ENCODE data around the gene CMIP. TPM values are rescaled to one million over a fixed set of nuclear protein-coding genes. Genes with fewer than 3 reads are reported as not detected.
A peak's percentile ranks its signal among the peaks of the same experiment; 100 is the strongest.

CMIP gene
- total and polyA plus RNA-seq, 10 of the 15 experiments (the other 5 are each of a cell fraction or from before 2014, with no cell fraction given), result 1.2 to 43.2 (median 4.4) TPM

DNA sequence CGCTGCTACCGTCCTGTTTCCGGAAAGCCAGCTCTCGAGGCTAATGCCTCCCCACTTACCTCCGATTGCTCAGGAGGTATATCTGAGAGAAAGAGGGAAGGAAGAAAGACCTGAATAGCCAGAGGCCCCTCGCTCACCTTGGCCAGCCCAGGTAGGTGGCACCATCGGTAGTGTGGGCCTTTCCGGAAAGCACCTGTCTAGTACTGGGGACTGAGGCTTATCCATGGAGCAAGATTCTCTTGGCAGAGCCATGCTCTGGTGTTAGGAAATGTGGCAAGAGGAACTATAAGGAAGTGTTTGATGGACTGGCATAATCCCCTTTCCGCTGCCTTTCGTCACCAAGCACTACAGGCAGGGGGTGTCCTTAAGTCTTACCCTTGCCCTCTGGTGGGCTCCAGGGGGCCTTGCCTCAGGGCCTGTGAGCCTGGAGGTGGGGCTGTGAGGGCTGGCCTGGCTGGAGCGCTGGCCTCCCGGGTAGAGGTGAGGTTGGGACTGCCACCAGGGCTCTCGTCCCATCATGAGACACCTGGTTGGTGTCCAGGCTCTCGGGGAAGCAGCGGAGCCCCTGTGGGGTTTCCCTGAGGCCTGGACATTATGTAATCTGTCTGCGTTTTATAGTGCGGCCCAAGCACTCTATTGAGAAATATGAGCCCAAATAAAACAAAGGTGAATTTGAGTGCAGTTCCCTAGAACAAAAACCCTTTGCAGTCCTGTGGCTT, 2.9 kb downstream of the CMIP start:
- Histone ChIP-seq H3K9ac (ENCODE audit: control insufficient read depth, insufficient read depth, low read length) (peak overlapping the region; percentile 40), H3K4me2 (ENCODE audit: control insufficient read depth, insufficient read depth) (peak overlapping the region; percentile 89), H3K4me3 (peak overlapping the region; percentile 100), H3K9me3 (replicated peaks; ENCODE audit: control insufficient read depth, insufficient read depth, low read length) (peaks cover 5% of the 10 kb centered on the region; the same call in 1 of the 3 replicates), H4K20me1 (ENCODE audit: control insufficient read depth, insufficient read depth) (no peaks in the 10 kb centered on the region), H3K79me2 (ENCODE audit: control insufficient read depth, insufficient read depth, low read length) (peaks cover 74% of the 10 kb centered on the region), H3K27ac (ENCODE audit: control insufficient read depth, insufficient read depth) (no peak overlapping the region; the same call in 1 of the 2 replicates), H3K4me1 (ENCODE audit: control insufficient read depth, insufficient read depth, low read length) (peaks cover 25% of the 10 kb centered on the region), H3K36me3 (ENCODE audit: control insufficient read depth in 2 of 2, insufficient read depth in 2 of 2, low read length in 1 of 2) (no peaks in the 10 kb centered on the region; a peak in 3 of 4 replicates), H2AFZ (ENCODE audit: control insufficient read depth, low read depth, low read length) (no peak overlapping the region), H3K27me3 (replicated peaks in 1 of 2; ENCODE audit: control insufficient read depth in 2 of 2, insufficient read depth in 2 of 2, low read length in 1 of 2) (no peaks in the 10 kb centered on the region)
- no TSS peak for BruUV-seq (replicated peaks)
- POLR2A ChIA-PET, result interaction anchor here (2.2 kb wide), 1 partner anchor 34 kb away, joined by 12 read pairs; no protein-coding TSS in a partner anchor
- CTCF ChIA-PET, result interaction anchor here (1.7 kb wide), 1 partner anchor 34 kb away, joined by 17 read pairs; no protein-coding TSS in a partner anchor
- ATAC-seq (no peak; the same call in 2 of the 3 replicates), FAIRE-seq (no peak), DNase-seq (ENCODE audit: low read depth, low spot score) (no peak)
- 97% methylated on average over 17 of the region's 17 CpGs for WGBS (ENCODE audit: insufficient coverage, insufficient replicate concordance, low lambda C conversion rate, missing lambda C conversion rate)
- SMC1A ChIA-PET (ENCODE audit: uncharacterized antibody, unreplicated experiment), result interaction anchor here (0.5 to 3.3 kb wide), 2 partner anchors 34 to 430 kb away, joined by 3 to 16 read pairs; no protein-coding TSS in a partner anchor
- in situ Hi-C loops (cut with MboI), result no loop called here
- intact Hi-C loops (cut with micrococcal nuclease; ENCODE audit: unreplicated experiment), result loop anchor here (5.0 kb wide), 1 partner anchor 75 kb away; no protein-coding TSS in a partner anchor
- RAD21 ChIA-PET (ENCODE audit: unreplicated experiment), result interaction anchor here (1.8 kb wide), 1 partner anchor 33 kb away, joined by 4 read pairs; no protein-coding TSS in a partner anchor
- TF ChIP-seq MYC (IDR thresholded peaks at IDR 0.05; ENCODE audit: insufficient read depth, insufficient read length, insufficient replicate concordance, low read length, severe bottlenecking) (no peak), BCL11A (IDR thresholded peaks at IDR 0.05; ENCODE audit: low read depth, low read length) (no peak), CHD2 (IDR thresholded peaks at IDR 0.05; ENCODE audit: borderline replicate concordance, low read depth, low read length) (no peak), BMI1 (IDR thresholded peaks at IDR 0.05; ENCODE audit: borderline replicate concordance) (no peak), SUZ12 (IDR thresholded peaks at IDR 0.05; ENCODE audit: unreplicated experiment) (no peak), SPI1 (IDR thresholded peaks at IDR 0.05; ENCODE audit: borderline replicate concordance, insufficient read depth, low read depth, low read length) (no peak), RBBP5 (conservative IDR thresholded peaks at IDR 0.05) (no peak), NBN (IDR thresholded peaks at IDR 0.05) (no peak), NRF1 (conservative IDR thresholded peaks at IDR 0.05; ENCODE audit: low read depth, low read length) (no peak), ZNF207 (IDR thresholded peaks at IDR 0.05; ENCODE audit: borderline replicate concordance) (no peak), CBFB (IDR thresholded peaks at IDR 0.05; ENCODE audit: low read depth) (no peak)
- TF ChIP-seq, protein P1, sequence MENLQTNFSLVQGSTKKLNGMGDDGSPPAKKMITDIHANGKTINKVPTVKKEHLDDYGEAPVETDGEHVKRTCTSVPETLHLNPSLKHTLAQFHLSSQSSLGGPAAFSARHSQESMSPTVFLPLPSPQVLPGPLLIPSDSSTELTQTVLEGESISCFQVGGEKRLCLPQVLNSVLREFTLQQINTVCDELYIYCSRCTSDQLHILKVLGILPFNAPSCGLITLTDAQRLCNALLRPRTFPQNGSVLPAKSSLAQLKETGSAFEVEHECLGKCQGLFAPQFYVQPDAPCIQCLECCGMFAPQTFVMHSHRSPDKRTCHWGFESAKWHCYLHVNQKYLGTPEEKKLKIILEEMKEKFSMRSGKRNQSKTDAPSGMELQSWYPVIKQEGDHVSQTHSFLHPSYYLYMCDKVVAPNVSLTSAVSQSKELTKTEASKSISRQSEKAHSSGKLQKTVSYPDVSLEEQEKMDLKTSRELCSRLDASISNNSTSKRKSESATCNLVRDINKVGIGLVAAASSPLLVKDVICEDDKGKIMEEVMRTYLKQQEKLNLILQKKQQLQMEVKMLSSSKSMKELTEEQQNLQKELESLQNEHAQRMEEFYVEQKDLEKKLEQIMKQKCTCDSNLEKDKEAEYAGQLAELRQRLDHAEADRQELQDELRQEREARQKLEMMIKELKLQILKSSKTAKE (IDR thresholded peaks at IDR 0.05; ENCODE audit: low read depth, poor library complexity, severe bottlenecking), result no peak
- TF ChIP-seq, protein P2, sequence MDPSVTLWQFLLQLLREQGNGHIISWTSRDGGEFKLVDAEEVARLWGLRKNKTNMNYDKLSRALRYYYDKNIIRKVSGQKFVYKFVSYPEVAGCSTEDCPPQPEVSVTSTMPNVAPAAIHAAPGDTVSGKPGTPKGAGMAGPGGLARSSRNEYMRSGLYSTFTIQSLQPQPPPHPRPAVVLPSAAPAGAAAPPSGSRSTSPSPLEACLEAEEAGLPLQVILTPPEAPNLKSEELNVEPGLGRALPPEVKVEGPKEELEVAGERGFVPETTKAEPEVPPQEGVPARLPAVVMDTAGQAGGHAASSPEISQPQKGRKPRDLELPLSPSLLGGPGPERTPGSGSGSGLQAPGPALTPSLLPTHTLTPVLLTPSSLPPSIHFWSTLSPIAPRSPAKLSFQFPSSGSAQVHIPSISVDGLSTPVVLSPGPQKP (IDR thresholded peaks at IDR 0.05; ENCODE audit: low read depth, low read length), result no peak
- TF ChIP-seq, protein P3, sequence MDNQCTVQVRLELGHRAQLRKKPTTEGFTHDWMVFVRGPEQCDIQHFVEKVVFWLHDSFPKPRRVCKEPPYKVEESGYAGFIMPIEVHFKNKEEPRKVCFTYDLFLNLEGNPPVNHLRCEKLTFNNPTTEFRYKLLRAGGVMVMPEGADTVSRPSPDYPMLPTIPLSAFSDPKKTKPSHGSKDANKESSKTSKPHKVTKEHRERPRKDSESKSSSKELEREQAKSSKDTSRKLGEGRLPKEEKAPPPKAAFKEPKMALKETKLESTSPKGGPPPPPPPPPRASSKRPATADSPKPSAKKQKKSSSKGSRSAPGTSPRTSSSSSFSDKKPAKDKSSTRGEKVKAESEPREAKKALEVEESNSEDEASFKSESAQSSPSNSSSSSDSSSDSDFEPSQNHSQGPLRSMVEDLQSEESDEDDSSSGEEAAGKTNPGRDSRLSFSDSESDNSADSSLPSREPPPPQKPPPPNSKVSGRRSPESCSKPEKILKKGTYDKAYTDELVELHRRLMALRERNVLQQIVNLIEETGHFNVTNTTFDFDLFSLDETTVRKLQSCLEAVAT (IDR thresholded peaks at IDR 0.05), result no peak
- TF ChIP-seq, protein P4, sequence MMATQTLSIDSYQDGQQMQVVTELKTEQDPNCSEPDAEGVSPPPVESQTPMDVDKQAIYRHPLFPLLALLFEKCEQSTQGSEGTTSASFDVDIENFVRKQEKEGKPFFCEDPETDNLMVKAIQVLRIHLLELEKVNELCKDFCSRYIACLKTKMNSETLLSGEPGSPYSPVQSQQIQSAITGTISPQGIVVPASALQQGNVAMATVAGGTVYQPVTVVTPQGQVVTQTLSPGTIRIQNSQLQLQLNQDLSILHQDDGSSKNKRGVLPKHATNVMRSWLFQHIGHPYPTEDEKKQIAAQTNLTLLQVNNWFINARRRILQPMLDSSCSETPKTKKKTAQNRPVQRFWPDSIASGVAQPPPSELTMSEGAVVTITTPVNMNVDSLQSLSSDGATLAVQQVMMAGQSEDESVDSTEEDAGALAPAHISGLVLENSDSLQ (IDR thresholded peaks at IDR 0.05), result no peak

Data from GM12878 (cell line).